Stomach smooth muscle (tissue), 2 donors: ENCODE measurements around the gene FADS2.

Source experiments
- H3K27ac ChIP-seq: one replicate; pipeline ENCODE4 v1.7.0; 2013; ENCODE audit warnings: mild to moderate bottlenecking, low read length, inconsistent platforms
- H3K27me3 ChIP-seq, 2 donors: one replicate each; pipeline ENCODE4 v1.7.0; 2013; ENCODE audit warnings: low read length in 2 of 2; ENCODE audit not compliant: insufficient read depth in 2 of 2, control insufficient read depth in 1 of 2
- H3K36me3 ChIP-seq, 2 donors: one replicate each; pipeline ENCODE4 v1.7.0; 2013; ENCODE audit warnings: low read length in 2 of 2; ENCODE audit not compliant: control insufficient read depth in 2 of 2, insufficient read depth in 2 of 2
- H3K4me1 ChIP-seq: one replicate; pipeline ENCODE4 v1.7.0; 2013; ENCODE audit warnings: low read length; ENCODE audit not compliant: control insufficient read depth, insufficient read depth
- H3K4me3 ChIP-seq, 2 donors: one replicate each; pipeline ENCODE4 v1.7.0; 2013; ENCODE audit warnings: low read length in 2 of 2
- H3K9ac ChIP-seq, 2 donors: one replicate each; pipeline ENCODE4 v1.7.0; 2013; ENCODE audit warnings: low read length in 2 of 2, mild to moderate bottlenecking in 1 of 2
- H3K9me3 ChIP-seq, 2 donors: one replicate each; pipeline ENCODE4 v1.7.0; 2013; ENCODE audit warnings: low read length in 2 of 2; ENCODE audit not compliant: control insufficient read depth in 2 of 2
- donor health status: healthy.
- donor health status: Pancreatic carcinoma.

Gene FADS2

DNA sequence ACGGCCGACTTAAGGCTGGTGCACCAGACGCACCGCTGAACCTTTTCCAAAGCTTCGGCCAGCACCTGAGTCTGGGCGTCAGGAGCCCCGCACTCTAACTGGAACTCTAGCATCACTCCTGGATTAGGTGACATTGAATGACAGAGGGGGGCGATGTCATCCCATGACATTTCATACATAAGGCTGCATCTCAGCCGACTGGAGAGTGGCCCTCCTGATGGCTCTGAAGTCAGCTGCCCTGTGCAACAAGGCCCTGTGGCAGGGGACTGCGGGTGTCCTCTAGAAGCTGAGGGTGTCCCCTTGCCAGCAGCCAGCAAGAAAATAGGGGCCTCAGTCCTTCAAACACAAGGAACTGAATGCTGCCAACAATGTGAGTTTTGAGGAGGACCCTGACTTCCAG lies 73.3 kb downstream of the FADS2 start:
- H3K36me3 ChIP-seq: peaks cover 0 to 5% of the 10 kb centered on the region in 2 donors
- H3K27ac ChIP-seq: no peak overlapping the region
- H3K9me3 ChIP-seq: no peaks in the 10 kb centered on the region
- H3K4me3 ChIP-seq: no peak overlapping the region
- H3K9ac ChIP-seq: no peak overlapping the region
- no peaks in the 10 kb centered on the region for H3K27me3 ChIP-seq
- H3K4me1 ChIP-seq: peaks cover 14% of the 10 kb centered on the region

DNA sequence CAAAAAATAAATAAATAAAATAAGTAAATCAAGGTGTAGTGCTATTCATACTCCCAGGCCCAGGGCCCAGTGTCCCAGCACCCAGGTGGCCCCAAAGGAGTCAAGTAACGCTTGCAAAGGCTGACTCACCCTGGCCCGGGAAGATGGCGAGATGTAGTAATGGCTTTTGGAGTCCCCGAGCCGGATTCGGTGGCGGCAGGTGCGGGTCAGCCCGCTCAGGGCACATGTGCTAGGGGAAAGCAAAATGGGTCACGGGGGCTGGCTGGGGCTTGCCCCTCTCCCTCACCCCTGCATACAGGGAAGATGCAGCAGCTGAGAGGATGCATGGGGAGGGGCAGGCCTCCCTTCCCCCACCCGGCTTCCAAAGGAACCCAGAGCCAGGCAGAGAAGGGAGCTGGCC lies 74.2 kb downstream of the FADS2 start:
- H3K27ac ChIP-seq: no peak overlapping the region
- no peak overlapping the region for H3K4me3 ChIP-seq
- peaks cover 14% of the 10 kb centered on the region for H3K4me1 ChIP-seq
- H3K27me3 ChIP-seq: no peaks in the 10 kb centered on the region
- H3K9ac ChIP-seq: no peak overlapping the region
- no peaks in the 10 kb centered on the region for H3K9me3 ChIP-seq
- H3K36me3 ChIP-seq: peaks cover 4 to 8% of the 10 kb centered on the region in 2 donors

DNA sequence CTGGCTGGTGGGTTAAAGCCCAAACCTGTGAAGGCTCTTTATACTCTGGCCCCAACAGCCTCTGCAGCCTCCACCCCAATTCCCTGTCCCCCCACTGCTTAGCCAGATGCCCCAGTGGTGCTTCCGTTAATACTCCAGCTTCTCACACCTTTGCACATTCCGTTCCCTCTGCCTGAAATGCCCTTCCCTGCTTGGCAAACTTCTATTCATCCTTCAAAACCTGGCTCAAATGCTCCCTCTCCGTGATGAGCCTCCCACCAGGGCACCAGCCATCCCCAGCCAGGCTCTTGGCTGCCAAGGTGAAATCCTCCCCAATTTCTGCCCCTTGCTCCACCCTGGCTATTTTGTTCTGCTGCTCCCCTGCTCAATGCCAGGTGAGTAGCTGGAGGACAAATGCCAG lies 75.7 kb downstream of the FADS2 start:
- no peak overlapping the region for H3K9ac ChIP-seq

DNA sequence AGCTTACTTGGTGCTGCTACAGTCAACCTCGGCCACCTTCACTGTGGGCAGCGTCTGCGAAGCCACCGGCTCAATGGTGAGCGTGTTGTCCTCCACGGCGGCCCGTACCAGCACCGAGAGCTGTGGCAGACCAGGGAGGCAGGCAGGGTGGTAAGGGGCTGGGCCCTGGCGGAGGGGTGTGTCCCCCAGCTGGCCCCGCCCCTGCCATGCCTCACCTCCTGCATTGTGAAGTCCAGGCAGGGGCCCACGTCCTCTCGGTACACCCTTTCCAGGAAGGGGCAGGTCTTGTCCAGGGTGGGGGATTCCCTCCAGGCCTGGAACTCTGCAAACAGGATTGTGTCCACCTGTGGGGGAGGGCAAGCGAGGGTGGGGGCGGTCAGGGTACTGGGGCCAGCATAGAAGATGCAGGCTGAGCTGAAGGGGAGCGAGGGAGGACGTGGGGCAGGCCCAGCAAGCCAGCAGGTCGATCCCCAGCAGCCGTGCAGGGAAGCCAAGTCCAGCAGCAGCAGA lies 76.5 kb downstream of the FADS2 start:
- H3K4me1 ChIP-seq: peaks cover 19% of the 10 kb centered on the region
- no peak overlapping the region for H3K9ac ChIP-seq
- H3K36me3 ChIP-seq: peaks cover 4 to 8% of the 10 kb centered on the region in 2 donors
- H3K4me3 ChIP-seq: no peak overlapping the region
- H3K27me3 ChIP-seq: no peaks in the 10 kb centered on the region
- no peak overlapping the region for H3K27ac ChIP-seq
- no peaks in the 10 kb centered on the region for H3K9me3 ChIP-seq

More for the DNA sequence above, 75.7 kb downstream of the FADS2 start:
- Histone ChIP-seq H3K36me3 (peaks cover 4 to 8% of the 10 kb centered on the region in 2 donors), H3K4me1 (peaks cover 19% of the 10 kb centered on the region), H3K27ac (no peak overlapping the region), H3K27me3 (no peaks in the 10 kb centered on the region), H3K9me3 (no peaks in the 10 kb centered on the region), H3K4me3 (no peak overlapping the region)

DNA sequence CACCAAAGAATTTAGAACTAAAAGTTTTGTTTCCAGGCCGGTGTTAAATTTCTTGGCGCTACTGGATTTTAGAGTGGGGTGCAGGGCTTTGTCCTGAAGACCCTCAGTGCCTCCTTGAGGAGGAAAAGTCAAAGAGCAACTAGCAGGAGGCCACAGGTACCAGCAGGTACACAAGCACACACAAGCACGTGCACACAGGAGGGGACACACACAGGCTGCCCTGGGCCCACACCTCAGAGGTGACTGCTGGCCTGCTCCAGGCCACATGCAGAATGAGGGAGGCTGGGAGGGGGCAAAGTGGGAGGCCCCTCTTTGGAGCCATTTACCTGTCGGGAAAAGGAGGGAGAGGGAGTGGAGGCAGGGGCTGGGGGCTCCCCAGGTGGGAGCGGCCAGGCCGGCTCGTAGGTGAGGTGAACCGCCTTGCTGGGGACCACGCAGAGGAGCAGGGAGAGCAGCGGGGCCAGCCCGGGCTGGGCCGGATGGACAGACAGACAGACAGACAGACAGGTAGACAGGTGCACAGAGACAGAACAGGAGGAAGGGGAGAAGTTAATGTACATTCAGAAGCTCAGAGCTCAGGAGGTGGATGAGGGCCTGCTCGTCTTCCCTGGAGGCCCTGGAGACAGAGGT lies 77.1 kb downstream of the FADS2 start:
- Histone ChIP-seq H3K4me1 (peaks cover 14% of the 10 kb centered on the region), H3K9ac (no peak overlapping the region), H3K36me3 (peaks cover 4 to 8% of the 10 kb centered on the region in 2 donors), H3K9me3 (no peaks in the 10 kb centered on the region), H3K27me3 (no peaks in the 10 kb centered on the region), H3K4me3 (no peak overlapping the region), H3K27ac (no peak overlapping the region)

DNA sequence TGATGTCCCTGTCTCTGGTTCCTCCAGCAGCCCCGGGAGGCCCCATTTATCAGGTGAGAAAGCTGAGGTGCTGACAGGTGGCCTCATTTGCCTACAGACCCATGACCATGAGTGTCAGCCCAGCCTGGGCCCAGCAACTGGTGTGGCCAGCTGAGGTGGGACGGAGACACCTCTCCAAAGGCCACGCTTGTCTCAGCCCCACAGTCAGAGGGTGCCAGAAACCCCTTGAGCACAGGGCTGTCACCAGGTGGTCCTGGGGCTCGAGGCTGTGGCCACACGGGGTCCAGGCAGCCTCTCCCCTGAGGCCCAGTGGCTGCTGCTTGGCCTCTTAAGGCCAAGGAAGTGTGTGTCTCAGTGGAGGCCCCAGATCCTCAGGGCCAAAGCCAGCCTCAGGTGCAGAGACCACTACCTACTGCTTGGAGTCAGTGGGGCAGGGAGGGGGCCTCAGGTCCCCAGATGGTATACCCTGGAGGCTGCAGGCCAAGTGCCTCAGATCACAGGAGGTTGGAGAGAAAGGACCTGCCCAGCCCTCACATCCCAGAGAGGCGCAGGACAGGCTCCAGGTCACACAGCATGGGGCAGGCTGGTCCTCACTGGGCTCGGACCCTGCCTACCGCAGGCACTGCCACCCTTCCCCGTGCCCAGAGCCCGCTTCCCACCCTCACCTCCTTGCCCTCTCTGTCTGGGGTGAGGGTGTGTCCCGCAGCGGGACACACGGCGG lies 77.9 kb downstream of the FADS2 start:
- Histone ChIP-seq H3K36me3 (peaks cover 4 to 8% of the 10 kb centered on the region in 2 donors), H3K4me1 (peaks cover 14% of the 10 kb centered on the region), H3K4me3 (no peak overlapping the region), H3K27me3 (no peaks in the 10 kb centered on the region), H3K27ac (no peak overlapping the region), H3K9ac (no peak overlapping the region), H3K9me3 (no peaks in the 10 kb centered on the region)

DNA sequence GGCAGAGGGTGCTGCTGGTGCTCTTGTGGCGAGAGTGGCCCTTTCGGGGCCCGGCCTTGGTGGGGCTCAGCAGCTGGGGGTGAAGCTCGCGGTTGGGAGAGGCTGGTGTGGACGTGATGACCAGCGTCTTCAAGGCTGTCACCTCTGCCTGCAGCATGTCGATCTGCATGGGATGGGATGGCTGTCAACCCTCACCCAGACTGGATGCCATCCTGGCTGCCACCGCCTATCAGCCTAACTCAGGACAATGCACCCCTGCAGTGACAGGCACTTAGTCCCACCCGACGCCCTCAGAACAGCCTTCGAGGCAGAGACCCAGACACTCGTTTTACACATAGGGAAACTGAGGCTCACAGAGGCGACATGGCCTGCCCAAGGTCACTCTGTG lies 78.4 kb downstream of the FADS2 start:
- peaks cover 4 to 8% of the 10 kb centered on the region in 2 donors for H3K36me3 ChIP-seq
- H3K4me1 ChIP-seq: peaks cover 16% of the 10 kb centered on the region
- H3K27ac ChIP-seq: no peak overlapping the region
- no peak overlapping the region for H3K9ac ChIP-seq
- no peaks in the 10 kb centered on the region for H3K9me3 ChIP-seq
- no peaks in the 10 kb centered on the region for H3K27me3 ChIP-seq
- H3K4me3 ChIP-seq: no peak overlapping the region

DNA sequence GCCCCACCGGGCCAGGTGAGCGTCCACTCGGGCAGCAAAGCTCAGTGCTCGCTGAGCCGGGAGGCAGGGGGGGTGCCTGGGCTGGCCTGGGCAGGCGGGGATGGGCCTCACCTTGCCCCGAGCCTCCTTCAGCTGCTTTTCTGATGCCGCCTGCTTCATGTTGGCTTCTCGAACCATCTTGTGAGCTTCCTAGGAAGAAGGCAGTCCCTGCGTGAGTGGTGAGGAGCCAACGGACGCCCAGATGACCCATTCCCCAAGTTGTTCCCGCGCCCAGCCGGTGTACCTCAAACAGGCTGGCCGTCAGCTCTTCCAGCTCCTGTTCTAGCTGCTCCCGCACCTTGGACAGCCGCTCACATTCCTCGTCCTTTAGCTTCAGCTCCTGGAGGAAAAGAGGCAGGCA lies 79.2 kb downstream of the FADS2 start:
- peaks cover 22% of the 10 kb centered on the region for H3K4me1 ChIP-seq
- H3K9me3 ChIP-seq: no peaks in the 10 kb centered on the region
- no peak overlapping the region for H3K4me3 ChIP-seq
- no peak overlapping the region for H3K27ac ChIP-seq
- H3K9ac ChIP-seq: no peak overlapping the region
- H3K27me3 ChIP-seq: no peaks in the 10 kb centered on the region
- H3K36me3 ChIP-seq: peaks cover 4 to 8% of the 10 kb centered on the region in 2 donors

DNA sequence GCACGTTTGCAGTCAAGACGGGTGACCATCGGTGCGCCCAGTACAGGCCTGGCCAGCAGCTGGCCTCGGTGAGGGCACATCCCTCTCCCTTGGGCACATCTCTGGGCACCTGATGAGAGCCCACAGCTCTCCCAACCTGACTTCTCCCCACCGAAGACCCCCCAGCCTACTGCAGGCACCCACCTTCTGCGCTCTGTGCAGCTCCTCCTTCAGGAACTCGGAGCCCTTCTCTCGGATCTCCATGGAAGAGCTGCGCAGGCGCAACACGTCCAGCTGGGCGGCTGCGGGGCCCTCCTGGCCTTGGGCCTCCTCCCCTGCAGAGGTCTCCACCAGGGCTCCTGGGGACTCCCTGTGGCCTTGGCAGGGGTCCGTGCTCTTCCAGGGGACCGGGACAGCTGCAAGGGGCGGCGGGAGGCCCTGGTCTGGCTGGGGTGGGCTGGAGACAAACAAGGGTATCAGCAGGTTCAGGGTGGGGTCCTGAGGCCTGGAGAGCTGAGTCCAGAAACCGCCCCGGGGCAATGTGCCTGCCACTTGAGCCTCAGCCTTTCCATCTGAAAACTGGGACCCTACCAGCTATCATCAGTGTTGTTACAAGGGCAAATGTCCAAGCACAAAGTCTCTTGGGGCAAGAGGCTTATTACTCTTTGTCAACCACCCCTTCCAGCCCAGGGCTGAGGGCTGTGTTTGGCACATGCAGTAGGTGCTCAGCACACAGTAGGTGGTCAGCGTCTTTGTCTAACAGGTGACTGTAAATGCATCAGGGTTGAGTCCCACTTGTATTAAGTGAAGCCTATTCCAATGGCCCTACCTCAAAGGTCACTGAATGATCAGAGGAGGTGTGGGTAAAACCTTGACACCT lies 80.0 kb downstream of the FADS2 start:
- Histone ChIP-seq H3K4me3 (no peak overlapping the region), H3K27ac (no peak overlapping the region)

DNA sequence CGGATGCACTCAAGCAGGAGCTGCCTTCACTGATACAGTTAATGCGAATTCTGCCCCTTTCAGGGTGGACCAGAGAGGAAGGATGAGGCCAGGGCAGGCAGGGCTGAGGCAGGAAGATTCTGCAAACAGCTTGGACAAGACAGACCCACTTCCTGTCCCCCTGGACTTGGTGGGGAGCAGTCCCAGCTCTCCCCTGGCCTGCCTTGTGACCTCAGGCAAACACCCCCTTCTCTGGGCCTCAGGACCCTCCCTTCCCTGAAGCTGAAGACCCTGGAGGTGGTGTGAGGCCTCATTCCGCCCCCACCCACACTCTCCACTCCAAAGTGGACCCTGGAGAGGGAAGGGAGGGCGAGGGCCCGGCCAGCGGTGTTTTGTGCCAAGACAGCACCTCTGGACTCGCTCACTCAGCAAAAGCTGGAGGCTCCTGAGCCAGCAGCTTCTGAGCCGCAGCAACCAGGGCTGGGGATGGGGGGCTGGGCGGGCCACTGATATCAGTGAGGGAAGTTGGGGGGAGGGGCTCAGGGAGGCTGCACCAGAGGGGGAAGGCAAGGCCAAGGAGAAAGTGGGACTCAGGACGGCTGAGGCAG lies 80.7 kb downstream of the FADS2 start:
- no peak overlapping the region for H3K27ac ChIP-seq
- H3K9me3 ChIP-seq: no peaks in the 10 kb centered on the region
- no peak overlapping the region for H3K4me3 ChIP-seq
- H3K4me1 ChIP-seq: peaks cover 28% of the 10 kb centered on the region
- no peaks in the 10 kb centered on the region for H3K27me3 ChIP-seq
- peaks cover 4 to 8% of the 10 kb centered on the region in 2 donors for H3K36me3 ChIP-seq
- no peak overlapping the region for H3K9ac ChIP-seq

More for the DNA sequence above, 80.0 kb downstream of the FADS2 start:
- H3K4me1 ChIP-seq: peaks cover 26% of the 10 kb centered on the region
- H3K9me3 ChIP-seq: no peaks in the 10 kb centered on the region
- H3K36me3 ChIP-seq: peaks cover 4 to 8% of the 10 kb centered on the region in 2 donors
- no peak overlapping the region for H3K9ac ChIP-seq
- no peaks in the 10 kb centered on the region for H3K27me3 ChIP-seq
